Anterior cingulate cortex (tissue), 58 donors: ENCODE results near the gene PDCD5.
"Not testable (repeated sequence)": the region's sequence is repeated elsewhere in the genome, so short reads cannot be mapped to it uniquely, and the experiment has no call there.

Experiments
- DNase-seq, 58 donors: peaks; one replicate each; lab custom pipeline; 2025; lab: John Stamatoyannopoulos, UW

Gene PDCD5, protein sequence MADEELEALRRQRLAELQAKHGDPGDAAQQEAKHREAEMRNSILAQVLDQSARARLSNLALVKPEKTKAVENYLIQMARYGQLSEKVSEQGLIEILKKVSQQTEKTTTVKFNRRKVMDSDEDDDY

DNA sequence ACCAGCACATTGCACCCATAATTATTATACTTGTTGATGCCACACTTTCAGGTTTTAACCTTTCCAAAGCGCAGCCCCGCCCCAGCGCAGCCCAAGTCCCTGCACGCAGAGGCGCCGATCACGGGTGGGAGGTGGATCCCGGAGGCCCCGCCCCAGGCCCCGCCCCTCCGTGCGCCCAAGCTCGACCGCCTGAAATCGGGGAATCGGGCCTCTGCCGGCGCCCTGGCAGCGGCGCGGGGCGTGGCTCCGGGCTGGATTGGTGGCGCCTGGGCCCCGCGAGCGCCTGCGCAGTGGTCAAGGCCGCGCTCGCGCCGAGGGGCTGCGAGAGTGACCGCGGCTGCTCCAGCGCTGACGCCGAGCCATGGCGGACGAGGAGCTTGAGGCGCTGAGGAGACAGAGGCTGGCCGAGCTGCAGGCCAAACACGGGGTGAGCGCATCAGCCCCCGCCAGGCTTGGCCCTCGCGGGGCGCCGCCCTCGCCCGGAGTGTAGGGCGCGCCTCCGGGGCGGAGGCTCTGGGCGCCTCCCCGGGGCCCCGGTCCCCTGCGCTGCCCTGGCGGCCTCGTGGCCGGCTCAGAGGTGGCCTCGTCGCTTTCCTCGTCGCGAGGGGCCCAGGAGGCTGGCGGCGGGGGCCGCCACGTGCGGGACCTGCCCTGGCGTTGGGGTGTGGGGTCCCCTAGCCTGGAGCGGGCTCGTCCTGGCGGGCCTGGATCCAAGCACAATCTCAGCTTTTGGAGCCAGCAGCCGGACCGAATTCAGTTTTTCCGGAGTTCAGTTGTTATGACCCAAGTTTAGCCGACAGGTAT, at the start of gene PDCD5:
Gene PDCD5, plus strand, starts transcription at position 290 of the 804 bp plus-strand sequence. Its CDS starts 72 bp downstream, at position 362.
- DNase-seq: peak; percentile 34 to 97 (median 92)

DNA sequence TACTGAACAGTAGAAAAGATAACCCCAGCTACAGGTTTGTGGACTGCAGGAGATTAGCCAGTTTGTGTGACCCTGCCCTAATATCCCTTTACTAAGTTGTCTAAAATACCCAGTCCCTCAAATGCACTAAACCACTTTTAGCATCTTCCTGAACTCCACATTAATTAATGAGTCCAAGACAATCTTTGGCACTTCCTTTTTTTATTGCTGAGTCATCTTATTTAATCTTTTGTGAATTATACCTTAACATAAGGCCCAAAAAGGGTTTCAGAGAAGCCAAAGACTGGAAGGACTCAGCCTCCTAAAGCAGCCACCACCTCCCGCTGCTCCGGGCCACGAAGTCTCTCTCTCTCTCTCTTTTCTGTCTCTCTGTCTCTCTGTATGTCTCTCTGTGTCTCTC, 48.8 kb upstream of the PDCD5 start:
- no peak for DNase-seq

DNA sequence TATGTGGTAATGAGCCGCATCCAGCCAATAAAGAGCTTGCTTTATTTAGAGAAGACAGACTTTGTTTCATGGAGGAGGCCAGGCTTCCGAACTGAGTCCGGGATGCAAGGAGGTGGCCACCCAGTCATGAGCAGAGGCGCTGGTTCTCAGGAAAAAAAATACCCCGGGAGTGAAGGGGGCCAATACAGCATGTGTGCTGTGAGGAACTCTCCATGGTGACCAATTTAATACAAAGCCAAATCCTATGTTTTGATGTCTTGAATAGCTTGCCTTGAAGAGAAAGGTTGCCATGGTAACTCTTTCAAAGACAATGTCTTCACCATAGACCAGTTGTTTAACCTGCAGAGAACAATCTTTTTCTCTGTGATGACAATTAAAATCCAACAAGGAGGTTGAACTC, 43.4 kb upstream of the PDCD5 start:
- DNase-seq: no peak

DNA sequence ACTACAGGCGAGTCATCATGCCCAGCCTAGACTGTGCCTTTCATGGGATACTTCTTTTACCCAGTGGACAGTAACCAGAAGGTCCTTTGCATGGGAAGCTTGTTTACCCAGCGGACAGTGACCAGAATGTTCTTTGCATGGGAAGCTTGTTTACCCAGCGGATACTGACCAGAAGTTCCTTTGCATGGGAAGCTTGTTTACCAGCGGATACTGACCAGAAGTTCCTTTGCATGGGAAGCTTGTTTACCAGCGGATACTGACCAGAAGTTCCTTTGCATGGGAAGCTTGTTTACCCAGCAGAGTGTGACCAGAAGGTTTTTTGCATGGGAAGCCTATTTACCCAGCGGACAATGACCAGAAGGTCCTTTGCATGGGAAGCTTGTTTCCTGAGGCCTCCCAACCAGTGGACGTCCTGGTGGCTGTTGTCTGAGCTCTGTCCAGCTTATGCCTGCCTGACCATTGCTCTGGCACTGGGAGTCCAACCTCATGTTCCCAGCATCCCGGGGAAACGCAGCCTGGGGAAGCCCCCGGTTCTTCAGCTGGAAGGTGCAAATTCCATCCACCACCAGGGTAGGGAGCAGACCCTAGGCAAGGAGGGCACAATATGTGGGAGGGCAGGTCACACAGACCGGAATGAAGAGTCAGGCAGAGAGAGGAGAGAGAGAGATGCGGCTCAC, 41.6 kb upstream of the PDCD5 start:
- no peak for DNase-seq

DNA sequence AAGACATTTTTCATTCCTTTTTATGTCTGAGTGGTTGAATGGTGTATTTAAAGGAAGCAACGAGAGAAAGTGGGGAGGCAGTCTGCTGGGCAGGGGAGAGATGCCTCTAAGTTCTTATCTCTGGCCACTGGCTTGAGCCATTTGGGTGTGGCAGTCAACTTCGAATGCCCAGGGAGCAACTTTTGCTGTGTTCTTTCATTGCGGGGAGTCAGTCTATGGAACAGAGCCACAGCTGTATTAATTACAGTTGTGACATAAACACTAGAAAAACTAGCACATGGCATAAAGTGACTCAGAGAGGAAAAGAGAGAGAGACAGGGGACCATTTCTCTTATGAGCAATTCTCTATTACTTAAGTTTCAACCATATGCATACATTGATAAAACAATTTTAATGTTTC, 40.4 kb upstream of the PDCD5 start:
- no peak for DNase-seq

DNA sequence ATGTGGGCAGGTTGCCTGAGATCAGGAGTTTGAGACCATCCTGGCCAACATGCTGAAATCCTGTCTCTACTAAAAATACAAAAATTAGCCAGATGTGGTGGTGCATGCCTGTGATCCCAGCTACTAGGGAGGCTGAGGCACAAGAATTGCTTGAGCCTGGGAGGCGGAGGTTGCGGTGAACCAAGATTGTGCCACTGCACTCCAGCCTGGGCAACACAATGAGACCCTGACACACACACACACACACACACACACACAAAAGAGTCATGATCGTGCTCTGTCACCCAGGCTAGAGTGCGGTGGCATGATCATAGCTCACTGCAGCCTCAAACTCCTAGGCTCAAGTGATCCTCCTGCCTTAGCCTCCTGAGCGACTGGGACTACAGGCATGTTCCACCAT, 39.6 kb upstream of the PDCD5 start:
- not testable (repeated sequence) for DNase-seq

DNA sequence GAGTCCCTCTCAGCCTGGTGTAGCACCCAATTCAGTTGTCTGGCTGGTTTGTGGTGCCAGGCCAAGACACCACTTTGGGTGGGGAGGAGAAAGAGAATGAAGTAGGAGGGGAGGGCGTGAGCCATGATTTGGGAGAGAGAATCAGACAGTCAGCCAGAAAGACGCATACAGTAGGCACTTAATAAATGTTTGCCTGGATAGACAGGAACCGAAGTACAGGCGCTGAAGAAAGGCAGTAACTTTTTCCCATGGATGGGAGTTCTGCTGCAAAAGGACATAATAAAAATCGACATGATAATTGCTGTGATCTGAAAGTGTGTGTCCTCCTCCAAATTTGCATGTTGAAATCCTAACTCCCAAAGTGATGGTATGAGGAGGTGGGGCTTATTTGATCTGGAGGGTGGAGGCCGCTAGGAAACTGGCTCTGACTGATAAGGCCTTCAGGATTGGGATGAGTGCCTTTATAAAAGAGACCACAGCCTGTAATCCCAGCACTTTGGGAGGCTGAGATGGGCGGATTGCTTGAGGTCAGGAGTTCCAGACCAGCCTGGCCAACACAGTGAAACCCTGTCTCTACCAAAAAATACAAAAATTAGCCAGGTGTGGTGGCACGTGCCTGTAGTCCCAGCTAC, 38.4 kb upstream of the PDCD5 start:
- no peak for DNase-seq

DNA sequence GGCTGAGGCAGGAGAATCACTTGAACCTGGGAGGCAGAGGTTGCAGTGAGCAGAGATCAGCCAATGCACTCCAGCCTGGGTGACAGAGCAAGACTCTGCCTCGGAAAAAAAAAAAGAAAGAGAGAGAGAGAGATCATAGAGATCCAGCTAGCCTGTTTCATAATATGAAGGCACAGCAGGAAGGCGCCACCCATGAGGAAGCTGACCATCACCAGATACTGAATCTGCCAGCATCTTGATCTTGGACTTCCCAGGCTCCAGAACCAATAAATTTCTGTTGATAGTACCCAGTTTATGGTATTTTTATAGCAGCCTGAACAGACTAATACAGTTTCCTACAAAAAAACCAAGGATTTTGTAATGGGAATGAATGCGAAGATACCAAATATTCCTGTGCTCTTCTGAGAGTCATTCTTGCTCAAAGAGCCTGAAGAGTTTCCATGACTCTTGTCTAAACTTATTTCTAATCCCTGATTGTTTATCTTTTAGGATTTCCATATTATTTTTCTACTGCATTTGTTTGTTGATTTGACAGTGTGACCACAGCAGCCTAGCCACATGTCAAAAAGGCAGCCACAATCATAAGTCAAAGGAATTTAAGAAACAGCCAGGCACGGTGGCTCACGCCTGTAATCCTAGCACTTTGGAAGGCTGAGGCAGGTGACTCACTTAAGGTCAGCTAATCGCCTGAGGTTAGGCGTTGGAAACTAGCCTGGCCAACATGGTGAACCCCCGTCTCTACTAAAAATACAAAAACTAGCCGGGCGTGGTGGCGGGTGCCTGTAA, 37.7 kb upstream of the PDCD5 start:
- no peak for DNase-seq

DNA sequence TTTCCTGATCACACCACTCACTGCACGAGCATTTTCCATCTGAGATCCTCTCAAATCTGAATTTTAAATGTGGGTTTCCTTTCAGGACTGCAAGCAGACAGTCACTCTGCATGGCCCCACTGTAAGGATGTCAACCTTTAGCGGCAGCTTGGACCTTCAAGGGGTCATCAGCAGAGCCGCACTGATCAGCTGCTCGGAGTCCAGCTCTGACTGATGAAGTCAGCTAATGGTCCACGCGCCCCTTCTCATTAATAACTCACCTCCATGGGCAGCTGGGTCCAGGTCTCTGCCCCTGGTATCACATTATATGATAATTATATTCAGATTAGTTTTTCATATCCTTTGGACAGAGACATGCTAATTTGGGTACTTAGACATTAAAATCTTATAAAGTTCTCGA, 36.1 kb upstream of the PDCD5 start:
- no peak for DNase-seq

DNA sequence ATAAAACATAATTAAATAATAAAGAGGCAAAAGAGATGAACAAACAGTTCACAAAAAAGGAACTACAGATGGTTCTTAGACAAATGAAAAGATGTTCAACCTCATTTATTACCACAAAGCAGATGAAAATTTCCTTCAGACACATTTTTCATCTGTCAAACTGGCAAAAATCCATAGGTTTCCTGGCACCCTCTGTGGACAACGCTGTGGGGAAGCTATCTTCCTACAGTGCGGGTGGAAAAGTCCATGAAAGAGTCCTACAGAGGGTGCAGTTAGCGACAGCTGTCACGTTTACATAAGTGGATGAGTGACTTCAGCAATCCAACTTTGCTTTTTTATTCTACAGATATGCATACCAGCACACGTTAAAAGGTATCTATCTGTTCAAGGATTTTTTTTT, 30.3 kb upstream of the PDCD5 start:
- DNase-seq: peak in 13 of 58 donors; percentile 1 to 39 (median 7)

DNA sequence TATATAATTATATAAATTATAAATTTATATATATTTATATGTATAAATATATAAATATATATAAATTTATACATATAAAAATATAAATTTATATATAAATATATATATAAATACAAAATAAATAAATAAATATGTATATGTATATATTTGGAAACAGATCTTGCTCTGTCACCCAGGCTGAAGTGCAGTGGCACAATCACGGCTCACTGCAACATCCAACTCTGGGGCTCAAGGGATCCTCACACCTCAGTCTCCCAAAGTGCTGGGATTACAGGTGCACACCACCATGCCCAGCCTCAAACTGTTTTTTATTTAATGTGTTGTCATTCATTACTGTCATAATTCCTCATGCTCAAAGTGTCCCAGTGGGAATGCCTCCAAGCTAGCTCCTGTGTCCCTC, 25.2 kb upstream of the PDCD5 start:
- no peak for DNase-seq

DNA sequence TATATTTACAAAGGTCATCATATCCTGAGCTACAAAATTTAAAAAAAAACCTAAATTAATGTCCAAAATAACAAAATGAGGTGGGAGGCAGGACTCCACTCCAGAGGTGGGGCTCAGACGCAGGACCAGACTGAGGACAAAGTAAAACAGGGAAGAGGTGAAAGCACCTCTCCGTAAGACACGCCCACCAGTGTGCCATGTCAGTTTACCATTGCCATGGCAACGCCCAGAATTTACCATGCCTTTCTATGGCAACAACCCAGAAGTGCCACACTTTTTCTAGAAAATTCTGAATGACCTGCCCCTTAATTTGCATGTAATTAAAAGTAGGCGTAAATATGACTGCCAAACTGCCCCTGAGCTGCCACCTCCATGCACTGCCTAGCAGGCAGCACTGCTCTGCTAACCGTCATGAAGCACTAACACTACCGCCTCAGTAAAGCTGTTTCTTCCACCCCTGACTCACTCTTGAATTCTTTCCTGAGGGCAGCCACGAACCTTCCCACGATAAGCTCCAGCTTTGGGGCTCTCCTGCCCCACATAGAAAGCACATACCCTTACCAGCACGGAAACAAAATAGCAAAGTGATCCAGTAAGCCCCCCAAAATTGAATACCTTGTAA, 22.3 kb upstream of the PDCD5 start:
- DNase-seq: no peak

DNA sequence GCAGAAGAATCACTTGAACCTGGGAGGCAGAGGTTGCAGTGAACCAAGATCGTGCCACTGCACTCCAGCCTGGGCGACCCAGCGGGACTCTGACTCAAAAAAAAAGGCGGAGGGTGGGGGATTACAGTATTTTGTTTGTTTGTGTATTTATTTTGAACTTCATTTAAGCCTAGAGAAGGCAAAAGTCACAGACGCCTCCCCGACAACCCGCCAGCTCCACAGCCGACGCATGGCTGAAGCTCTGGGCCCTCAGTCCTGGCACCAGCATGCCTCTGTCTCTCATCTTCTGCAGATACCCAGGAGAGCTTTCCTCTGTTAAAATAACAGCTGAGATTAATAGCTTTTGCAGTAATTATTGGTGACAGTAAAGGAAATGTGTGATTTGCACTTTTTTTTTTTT, 17.2 kb upstream of the PDCD5 start:
- no peak for DNase-seq

DNA sequence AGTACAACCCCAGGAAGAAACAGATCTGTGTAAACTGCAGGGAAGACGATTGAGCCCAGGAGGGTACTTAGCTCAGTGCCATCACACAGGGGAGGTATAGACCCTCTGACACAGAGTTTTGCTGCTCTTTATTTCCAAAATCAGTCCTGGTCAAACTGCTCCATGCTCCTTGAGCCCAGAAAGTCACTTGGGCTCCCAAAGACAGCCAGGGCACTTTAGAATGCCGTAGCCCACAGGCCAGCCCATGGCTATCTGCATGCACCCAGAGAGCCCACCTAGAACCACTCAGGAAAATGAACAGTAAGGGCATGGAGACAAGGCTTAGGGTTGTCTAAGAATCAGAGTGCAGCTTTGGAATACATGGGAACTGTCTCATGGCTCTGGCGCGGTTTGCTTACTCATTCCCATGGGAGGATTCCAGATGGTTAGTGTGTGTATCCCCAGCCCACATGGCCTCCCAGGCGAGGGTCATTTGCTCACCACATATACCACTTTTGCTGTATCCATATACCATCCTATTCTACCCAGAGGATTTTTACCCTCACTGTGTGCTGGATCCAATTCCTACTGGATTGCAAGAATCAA, 14.7 kb upstream of the PDCD5 start:
- no peak for DNase-seq

DNA sequence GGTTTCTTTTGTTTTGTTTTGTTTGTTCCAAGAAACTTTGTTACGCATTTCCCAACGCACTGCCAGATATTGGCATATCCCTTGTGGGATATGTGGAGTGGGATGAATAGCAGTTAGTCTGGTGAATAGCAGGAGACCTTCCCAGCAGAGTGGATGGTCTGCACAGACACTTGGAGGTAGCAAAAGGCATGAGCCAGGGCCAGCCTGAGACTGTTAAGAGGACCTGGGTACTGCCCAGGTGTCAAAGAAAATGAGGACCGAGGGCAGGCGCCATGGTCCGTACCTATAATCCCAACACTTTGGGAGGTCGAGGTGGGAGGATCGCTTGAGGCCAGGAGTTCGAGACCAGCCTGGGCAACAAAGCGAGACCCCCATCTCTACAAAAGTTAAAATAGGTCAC, 13.5 kb upstream of the PDCD5 start:
- DNase-seq: no peak

DNA sequence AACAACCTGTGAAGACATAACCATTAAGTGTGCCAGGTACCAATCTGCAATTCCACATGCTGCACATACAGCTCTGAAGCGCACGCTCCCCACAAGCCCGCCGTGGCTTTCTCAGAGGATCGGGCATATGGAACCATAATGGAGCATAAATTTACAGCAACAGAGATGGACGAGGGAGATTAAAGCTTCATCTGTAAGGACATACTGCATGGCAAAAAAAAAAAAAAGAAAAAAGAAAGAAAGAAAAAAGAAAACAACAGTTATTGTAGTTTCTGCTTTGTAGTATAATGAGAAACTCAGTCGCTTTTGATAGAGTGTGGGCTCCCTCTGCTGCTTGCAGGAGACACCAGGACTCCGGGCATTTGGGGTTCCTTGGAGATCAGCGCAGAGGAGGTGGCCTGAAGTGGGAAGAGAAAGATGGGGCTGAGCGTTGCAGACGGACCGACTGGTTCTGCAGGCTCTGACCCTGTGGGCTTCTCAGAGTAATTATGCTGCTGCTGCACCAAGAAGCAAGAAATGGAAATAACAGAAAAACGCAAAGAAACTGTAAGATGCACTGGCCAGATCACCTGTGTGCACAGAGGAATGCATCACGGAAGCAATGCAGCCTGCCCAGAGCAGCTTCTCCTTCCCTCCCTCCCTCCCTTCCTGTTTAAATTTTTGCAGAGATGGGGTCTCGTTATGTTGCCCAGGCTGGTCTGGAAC, 10.8 kb upstream of the PDCD5 start:
- peak in 49 of 58 donors; percentile 1 to 75 (median 21) for DNase-seq

DNA sequence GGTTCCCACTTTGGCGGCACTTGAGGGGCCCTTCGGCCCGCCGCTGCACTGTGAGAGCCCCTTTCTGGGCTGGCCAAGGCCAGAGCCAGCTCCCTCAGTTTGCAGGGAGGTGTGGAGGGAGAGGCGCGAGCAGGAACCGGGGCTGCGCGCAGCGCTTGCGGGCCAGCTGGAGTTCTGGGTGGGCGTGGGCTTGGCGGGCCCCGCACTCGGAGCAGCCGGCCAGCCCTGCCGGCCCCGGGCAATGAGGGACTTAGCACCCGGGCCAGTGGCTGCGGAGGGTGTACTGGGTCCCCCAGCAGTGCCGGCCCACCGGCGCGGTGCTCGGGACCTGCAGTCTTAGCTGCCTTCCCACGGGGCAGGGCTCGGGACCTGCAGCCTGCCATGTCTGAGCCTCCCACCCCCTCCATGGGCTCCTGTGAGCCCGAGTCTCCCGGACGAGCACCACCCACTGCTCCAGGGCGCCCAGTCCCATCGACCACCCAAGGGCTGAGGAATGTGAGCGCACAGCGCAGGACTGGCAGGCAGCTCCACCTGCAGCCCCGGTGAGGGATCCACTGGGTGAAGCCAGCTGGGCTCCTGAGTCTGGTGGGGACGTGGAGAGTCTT, 9.4 kb upstream of the PDCD5 start:
- not testable (repeated sequence) for DNase-seq

DNA sequence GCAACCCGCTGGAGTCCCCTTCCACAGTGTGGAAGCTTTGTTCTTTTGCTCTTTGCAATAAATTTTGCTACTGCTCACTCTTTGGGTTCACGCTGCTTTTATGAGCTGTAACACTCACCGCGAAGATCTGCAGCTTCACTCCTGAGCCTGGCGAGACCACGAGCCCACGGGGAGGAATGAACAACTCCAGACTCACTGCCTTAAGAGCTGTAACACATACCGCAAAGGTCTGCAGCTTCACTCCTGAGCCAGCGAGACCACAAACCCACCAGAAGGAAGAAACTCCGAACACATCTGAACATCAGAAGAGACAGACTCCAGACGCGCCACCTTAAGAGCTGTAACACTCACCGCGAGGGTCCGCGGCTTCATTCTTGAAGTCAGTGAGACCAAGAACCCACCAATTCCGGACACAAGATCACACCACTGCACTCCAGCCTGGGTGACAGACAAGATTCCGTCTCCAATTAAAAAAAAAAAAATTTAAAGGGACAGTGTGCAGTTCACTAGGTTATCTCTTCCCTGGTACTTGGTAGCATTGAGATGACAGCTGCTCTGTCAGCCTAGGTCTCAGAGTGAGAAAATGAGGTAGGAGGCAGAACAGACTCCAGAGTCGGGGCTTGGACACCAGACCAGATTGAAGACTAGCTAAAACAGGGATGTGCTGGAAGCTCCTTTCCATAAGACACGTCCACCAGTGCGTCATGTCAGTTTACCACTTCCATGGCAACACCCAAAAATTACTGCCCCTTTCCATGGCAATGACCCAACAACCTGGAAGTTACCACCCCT, 8.1 kb upstream of the PDCD5 start:
- not testable (repeated sequence) for DNase-seq
